Skeletal muscle tissue (tissue), 4 donors: Measurements from ENCODE around the gene ACTA1. TPM values are rescaled to one million over a fixed set of nuclear protein-coding genes. Genes with fewer than 3 reads are reported as not detected.
"Not testable (repeated sequence)": the region's sequence is repeated elsewhere in the genome, so short reads cannot be mapped to it uniquely, and the experiment has no call there.

Experiments
- H3K27ac ChIP-seq: one replicate; pipeline ENCODE4 v1.7.0; 2013; ENCODE audit warnings: mild to moderate bottlenecking, low read depth, low read length, inconsistent platforms
- H3K27me3 ChIP-seq, 3 donors: one replicate each; pipeline ENCODE4 v1.7.0; 2013; ENCODE audit warnings: low read length in 3 of 3; ENCODE audit not compliant: control insufficient read depth in 3 of 3, insufficient read depth in 3 of 3
- H3K36me3 ChIP-seq, 3 donors: one replicate each; pipeline ENCODE4 v1.7.0; 2013; ENCODE audit warnings: low read length in 3 of 3; ENCODE audit not compliant: control insufficient read depth in 3 of 3, insufficient read depth in 3 of 3
- H3K4me1 ChIP-seq, 3 donors: one replicate each; pipeline ENCODE4 v1.7.0; 2013; ENCODE audit warnings: low read length in 3 of 3, mild to moderate bottlenecking in 3 of 3; ENCODE audit not compliant: control insufficient read depth in 3 of 3, insufficient read depth in 3 of 3
- H3K4me3 ChIP-seq, 3 donors: one replicate each; pipeline ENCODE4 v1.7.0; 2013; ENCODE audit warnings: low read length in 3 of 3
- H3K9ac ChIP-seq, 3 donors: one replicate each; pipeline ENCODE4 v1.7.0; 2013; ENCODE audit warnings: low read length in 3 of 3, mild to moderate bottlenecking in 3 of 3, moderate library complexity in 2 of 3, low read depth in 1 of 3
- H3K9me3 ChIP-seq, 3 donors: one replicate each; pipeline ENCODE4 v1.7.0; 2013; ENCODE audit warnings: low read length in 3 of 3; ENCODE audit not compliant: control insufficient read depth in 3 of 3
- total RNA-seq: library from RNA; depleted of rRNA; stranded (reverse); fragments of >200 nt; gene quantifications from one replicate; pipeline ENCODE4 v1.2.3, GENCODE V29; 2014
- donor health status: Osteomylitis.

ACTA1 gene
- 2,324 TPM for total RNA-seq

GRCh38 chr1:229434005-229434640, at the start of gene ACTA1:
Gene ACTA1, minus strand, starts transcription at chr1:229434094. Its CDS starts 979 bp downstream, at chr1:229433115.
- Histone ChIP-seq H3K4me1 (peaks cover 16 to 48% (median 18%) of the 10 kb centered on the region in 3 donors), H3K27ac (peak within 1 kb of the TSS; percentile 100), H3K9ac (peak within 1 kb of the TSS; percentile 95 to 100 (median 99)), H3K27me3 (peaks cover 22 to 49% (median 26%) of the 10 kb centered on the region in 3 donors), H3K4me3 (peak within 1 kb of the TSS; percentile 92 to 100 (median 94)), H3K36me3 (peaks cover 16 to 28% (median 23%) of the 10 kb centered on the region in 3 donors), H3K9me3 (no peaks in the 10 kb centered on the region)

- no peaks in the 10 kb centered on the region for H3K9me3 ChIP-seq
- peaks cover 0 to 3% (median 0%) of the 10 kb centered on the region in 3 donors for H3K4me1 ChIP-seq
- peaks cover 42 to 65% (median 64%) of the 10 kb centered on the region in 3 donors for H3K36me3 ChIP-seq
Measured at GRCh38 chr1:229482511-229482910, 48.6 kb upstream of the ACTA1 start.

GRCh38 chr1:229480495-229480894, 46.6 kb upstream of the ACTA1 start:
- H3K27ac ChIP-seq: no peak overlapping the region
- H3K9ac ChIP-seq: no peak overlapping the region
- no peak overlapping the region for H3K4me3 ChIP-seq
- H3K4me1 ChIP-seq: peaks cover 0 to 3% (median 0%) of the 10 kb centered on the region in 3 donors
- H3K36me3 ChIP-seq: peaks cover 27 to 58% (median 49%) of the 10 kb centered on the region in 3 donors
- no peaks in the 10 kb centered on the region for H3K9me3 ChIP-seq
- no peaks in the 10 kb centered on the region for H3K27me3 ChIP-seq

More at GRCh38 chr1:229482511-229482910, 48.6 kb upstream of the ACTA1 start:
- Histone ChIP-seq H3K27ac (no peak overlapping the region), H3K9ac (no peak overlapping the region), H3K4me3 (no peak overlapping the region), H3K27me3 (no peaks in the 10 kb centered on the region)

GRCh38 chr1:229479660-229480399, 45.9 kb upstream of the ACTA1 start:
- Histone ChIP-seq H3K4me1 (peaks cover 0 to 3% (median 0%) of the 10 kb centered on the region in 3 donors), H3K27ac (no peak overlapping the region), H3K36me3 (peaks cover 30 to 56% (median 46%) of the 10 kb centered on the region in 3 donors), H3K9ac (no peak overlapping the region), H3K9me3 (no peaks in the 10 kb centered on the region), H3K27me3 (no peaks in the 10 kb centered on the region), H3K4me3 (no peak overlapping the region)

GRCh38 chr1:229478852-229479251, 45.0 kb upstream of the ACTA1 start:
- Histone ChIP-seq H3K4me3 (no peak overlapping the region), H3K36me3 (peaks cover 32 to 59% (median 52%) of the 10 kb centered on the region in 3 donors), H3K9me3 (no peaks in the 10 kb centered on the region), H3K4me1 (peaks cover 0 to 3% (median 0%) of the 10 kb centered on the region in 3 donors), H3K27me3 (no peaks in the 10 kb centered on the region), H3K27ac (no peak overlapping the region), H3K9ac (no peak overlapping the region)

GRCh38 chr1:229475859-229476258, 42.0 kb upstream of the ACTA1 start:
- not testable (repeated sequence) for H3K9ac ChIP-seq, H3K9me3 ChIP-seq, H3K4me3 ChIP-seq, H3K27me3 ChIP-seq, H3K4me1 ChIP-seq, H3K27ac ChIP-seq
- peaks cover 28 to 47% (median 43%) of the 10 kb centered on the region in 3 donors for H3K36me3 ChIP-seq

GRCh38 chr1:229474509-229474908, 40.6 kb upstream of the ACTA1 start:
- no peak overlapping the region for H3K27ac ChIP-seq
- no peak overlapping the region for H3K4me3 ChIP-seq
- H3K9ac ChIP-seq: no peak overlapping the region
- no peaks in the 10 kb centered on the region for H3K4me1 ChIP-seq
- H3K9me3 ChIP-seq: no peaks in the 10 kb centered on the region
- peaks cover 35 to 47% (median 43%) of the 10 kb centered on the region in 3 donors for H3K36me3 ChIP-seq
- no peaks in the 10 kb centered on the region for H3K27me3 ChIP-seq

GRCh38 chr1:229471175-229471574, 37.3 kb upstream of the ACTA1 start:
- Histone ChIP-seq H3K36me3 (peaks cover 35 to 50% (median 37%) of the 10 kb centered on the region in 3 donors), H3K27ac (no peak overlapping the region), H3K9me3 (no peaks in the 10 kb centered on the region), H3K4me1 (no peaks in the 10 kb centered on the region), H3K9ac (no peak overlapping the region), H3K27me3 (no peaks in the 10 kb centered on the region), H3K4me3 (no peak overlapping the region)

GRCh38 chr1:229470406-229471043, 36.6 kb upstream of the ACTA1 start:
- Histone ChIP-seq H3K27ac (no peak overlapping the region), H3K9me3 (no peaks in the 10 kb centered on the region), H3K36me3 (peaks cover 34 to 51% (median 34%) of the 10 kb centered on the region in 3 donors), H3K4me3 (no peak overlapping the region), H3K27me3 (no peaks in the 10 kb centered on the region), H3K4me1 (no peaks in the 10 kb centered on the region), H3K9ac (no peak overlapping the region)
